Measurements from ENCODE around the gene PKD1L1.
"Not testable (repeated sequence)": the region's sequence is repeated elsewhere in the genome, so short reads cannot be mapped to it uniquely, and the experiment has no call there.

PKD1L1 gene

DNA sequence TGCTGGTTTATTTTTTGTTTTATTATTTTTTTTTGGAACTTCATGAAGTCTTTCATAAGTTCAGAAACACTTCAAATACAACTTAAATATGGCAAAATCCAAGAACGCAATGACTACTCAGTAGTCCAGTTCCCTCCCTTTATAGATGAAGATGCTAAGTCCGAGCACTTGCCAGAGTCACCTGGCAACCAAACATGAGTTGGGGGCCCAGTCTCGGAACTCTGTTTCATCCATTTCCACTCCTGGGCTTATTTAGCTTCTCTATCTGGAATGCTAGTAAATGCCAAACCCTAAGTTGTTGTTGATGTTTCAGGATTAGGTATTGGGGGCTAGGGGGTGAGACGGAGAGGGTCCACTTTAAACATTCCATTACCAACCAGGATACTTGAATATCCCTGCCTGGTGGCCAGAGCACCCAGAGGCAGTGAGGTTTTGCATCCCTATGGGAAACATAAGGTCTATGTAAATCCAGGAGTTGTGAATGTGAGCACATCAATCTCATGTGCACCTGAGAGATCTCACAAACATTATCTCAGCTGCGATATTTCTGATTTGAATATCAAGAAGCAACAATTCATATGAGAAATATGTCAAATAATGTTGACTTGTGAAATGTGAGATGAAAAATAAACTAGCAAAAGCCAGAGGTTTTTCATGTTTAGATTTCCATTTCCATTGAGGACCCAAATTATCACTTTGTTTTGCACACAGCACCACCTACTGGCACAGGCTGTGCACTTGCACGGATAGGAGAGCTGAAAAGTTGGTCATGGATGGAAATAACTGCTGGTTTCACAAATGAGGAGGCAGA lies 129.3 kb downstream of the PKD1L1 start:
- DNase-seq (ENCODE audit: low spot score) = peak; percentile 82

DNA sequence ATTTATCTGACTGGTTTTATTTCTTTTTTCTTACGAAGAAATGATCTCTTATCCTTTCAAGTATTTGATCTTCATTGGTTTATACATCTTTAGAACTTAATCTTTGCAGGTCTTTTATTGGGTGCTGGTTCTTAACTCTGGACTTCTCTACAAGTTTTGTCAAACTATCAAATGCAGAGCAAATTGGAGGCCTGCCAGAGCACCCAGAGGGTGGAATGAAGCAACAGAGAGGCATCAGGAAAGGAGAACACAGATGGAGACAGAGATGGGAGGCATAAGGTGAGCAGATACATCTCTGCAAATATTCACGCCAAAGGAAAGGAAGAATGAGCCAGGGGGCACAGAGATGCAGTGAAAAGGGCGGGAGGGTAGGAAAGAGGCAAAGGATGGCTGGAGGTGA lies 130.3 kb downstream of the PKD1L1 start:
- DNase-seq (ENCODE audit: low spot score) = no peak

- DNase-seq (ENCODE audit: low spot score) = no peak
Observed at GRCh38 chr7:47816647-47817046, 131.6 kb downstream of the PKD1L1 start.

GRCh38 chr7:47815867-47816266 lies 132.4 kb downstream of the PKD1L1 start:
- DNase-seq (ENCODE audit: low spot score) = no peak

GRCh38 chr7:47814905-47815613 lies 133.2 kb downstream of the PKD1L1 start:
- no peak for DNase-seq (ENCODE audit: low spot score)

DNA sequence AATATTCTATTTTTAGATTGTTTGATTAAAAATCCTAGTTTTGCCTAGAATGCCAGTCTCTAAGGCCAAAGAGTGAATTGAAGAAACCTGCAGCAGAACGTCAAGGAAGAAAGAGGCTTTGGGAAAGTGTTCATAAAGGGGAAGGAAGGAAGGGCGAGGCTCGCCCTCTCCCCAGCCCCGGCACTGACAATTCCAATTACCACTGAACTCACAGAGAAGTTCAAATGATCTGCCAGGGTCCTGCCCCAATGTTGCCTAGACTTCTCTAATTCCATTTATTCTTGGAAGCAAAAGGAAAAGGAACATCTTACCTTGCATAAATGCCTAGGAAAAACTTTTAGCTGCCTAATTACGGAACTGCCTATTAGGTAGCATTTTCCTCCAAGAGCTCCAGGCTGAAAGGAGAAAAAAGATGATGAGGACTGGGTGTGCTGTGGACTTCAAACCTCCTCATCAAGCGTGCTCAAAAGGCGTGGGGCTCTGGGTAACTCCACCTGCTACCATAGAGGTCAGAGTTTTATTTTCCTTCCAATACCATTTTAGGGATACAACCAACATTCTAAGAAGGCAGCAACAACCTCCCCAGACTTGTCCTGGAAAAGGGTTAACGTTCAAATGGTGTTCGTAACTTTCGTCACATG lies 134.5 kb downstream of the PKD1L1 start:
- DNase-seq (ENCODE audit: low spot score) = no peak

- DNase-seq (ENCODE audit: low spot score) = no peak
Observed at GRCh38 chr7:47812429-47813136, 135.7 kb downstream of the PKD1L1 start.

GRCh38 chr7:47811632-47812380 lies 136.5 kb downstream of the PKD1L1 start:
- no peak for DNase-seq (ENCODE audit: low spot score)

GRCh38 chr7:47809387-47809786 lies 138.9 kb downstream of the PKD1L1 start:
- no peak for DNase-seq (ENCODE audit: low spot score)

DNA sequence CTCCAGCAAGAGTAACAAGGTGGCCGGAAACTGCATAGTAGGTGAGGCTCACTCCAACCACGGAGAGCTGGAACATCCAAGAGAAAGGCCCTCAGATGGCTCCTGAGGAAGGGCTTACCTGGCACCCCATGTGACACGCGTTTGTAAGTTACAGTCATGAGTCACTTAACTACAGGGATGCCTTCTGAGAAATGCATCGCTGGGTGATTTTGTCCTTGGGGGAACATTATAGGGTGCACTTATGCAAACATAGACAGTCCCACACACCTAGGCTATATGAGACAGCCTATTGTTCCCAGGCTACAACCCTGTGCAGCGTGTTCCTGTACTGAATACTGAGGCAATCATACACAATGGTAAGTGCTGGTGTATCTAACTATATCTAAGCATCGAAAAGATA lies 139.9 kb downstream of the PKD1L1 start:
- DNase-seq (ENCODE audit: low spot score) = no peak

DNA sequence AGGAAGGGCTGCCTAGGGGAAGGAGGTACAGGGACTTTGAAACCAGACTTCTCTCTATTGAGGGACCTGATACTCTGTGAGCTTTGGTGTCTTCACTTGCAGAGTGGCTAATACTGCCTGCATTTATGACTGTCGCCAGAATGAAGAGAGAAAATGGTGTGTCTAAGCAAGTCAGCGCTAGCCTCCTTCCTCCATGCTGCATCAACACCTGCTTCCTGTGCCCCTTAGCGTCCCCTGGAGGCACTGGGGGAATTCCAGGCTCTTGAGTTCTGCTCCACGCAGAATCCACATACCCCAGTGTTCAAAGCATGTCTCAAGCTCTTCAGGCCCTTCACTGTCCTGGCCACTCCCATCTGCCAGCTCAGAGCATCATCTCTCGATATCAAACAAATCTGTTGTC lies 140.5 kb downstream of the PKD1L1 start:
- DNase-seq (ENCODE audit: low spot score) = no peak

DNA sequence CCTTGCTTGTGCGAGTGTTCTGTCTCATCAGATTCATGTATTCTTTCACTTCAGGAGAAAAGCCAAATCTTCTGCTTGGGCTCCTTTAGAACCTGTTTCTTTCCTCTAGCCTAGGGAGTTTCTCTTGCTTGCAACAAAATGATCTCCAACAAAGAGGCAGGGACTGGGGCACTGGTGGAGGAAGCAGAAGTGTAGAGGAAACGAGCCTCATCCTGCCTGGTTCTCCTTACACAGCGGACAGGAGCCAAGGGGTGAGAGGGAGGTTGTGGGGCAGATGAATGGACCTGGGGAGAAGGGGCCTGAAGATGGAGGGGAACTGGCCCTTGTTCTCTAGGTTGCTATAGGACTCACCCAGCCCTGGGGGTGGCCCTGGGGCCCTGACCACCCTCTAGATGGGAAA lies 141.1 kb downstream of the PKD1L1 start:
- DNase-seq (ENCODE audit: low spot score) = no peak

DNA sequence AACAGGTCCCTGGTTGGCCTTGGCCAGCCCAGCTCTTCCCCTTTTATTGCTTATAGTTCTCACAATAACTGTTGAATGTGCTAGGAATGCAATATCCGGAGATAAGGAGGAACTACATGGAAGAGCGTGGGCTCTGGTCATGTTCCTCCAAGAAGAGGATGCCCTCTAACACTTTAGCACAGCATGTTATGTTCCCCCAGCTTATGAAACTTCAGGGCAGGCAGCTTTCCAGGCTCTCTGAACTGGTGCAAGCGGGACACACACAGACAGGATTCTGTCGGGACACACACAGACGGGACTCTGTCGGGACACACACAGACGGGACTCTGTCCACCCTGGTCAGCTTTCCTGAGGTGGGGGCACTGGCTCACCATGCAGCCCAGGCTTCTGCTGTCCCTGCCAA lies 141.6 kb downstream of the PKD1L1 start:
- no peak for DNase-seq (ENCODE audit: low spot score)

GRCh38 chr7:47804767-47805545 lies 143.3 kb downstream of the PKD1L1 start:
- DNase-seq (ENCODE audit: low spot score) = no peak

GRCh38 chr7:47803846-47804245 lies 144.4 kb downstream of the PKD1L1 start:
- no peak for DNase-seq (ENCODE audit: low spot score)

DNA sequence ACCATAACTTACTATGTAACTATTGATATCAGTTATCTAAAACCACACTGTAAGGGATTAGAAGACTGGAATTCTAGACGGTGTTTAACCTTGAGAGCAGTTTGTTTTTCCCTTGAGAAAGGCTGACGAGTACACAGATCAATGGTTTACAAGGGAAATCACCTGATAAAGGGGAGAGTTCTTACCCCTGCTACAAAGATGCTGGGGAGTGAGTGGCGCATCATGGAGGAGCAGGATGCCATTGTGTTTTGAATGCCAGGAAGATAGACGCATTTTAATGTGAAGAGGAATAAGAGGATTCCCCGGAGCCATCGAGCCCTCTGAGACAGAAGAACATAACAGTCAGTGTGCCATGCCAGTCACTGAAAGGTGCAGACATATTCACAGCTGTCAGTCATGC lies 145.2 kb downstream of the PKD1L1 start:
- no peak for DNase-seq (ENCODE audit: low spot score)

- peak; percentile 35 for DNase-seq (ENCODE audit: low spot score)
Observed at GRCh38 chr7:47801423-47801822, 146.8 kb downstream of the PKD1L1 start.

DNA sequence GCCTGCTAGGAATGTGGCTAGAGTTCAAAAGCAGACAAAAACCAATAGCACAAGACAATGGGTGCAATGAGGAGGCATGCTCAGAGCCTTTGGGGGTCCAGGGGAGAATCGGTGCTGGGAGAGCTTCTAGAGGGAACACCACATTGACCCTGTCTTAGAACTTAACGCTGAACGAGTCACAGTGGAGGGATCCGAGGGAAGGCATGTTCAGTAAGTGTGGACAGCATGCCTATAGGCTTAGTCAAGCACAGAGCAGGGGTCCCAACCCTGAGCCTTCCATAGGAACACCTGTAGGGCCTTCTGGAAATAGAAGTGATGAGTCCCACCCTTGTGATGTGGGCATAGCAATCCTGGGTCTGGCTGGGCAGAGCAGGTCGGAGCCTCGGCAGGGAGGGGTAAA lies 148.7 kb downstream of the PKD1L1 start:
- DNase-seq (ENCODE audit: low spot score) = no peak

GRCh38 chr7:47796347-47796746 lies 151.9 kb downstream of the PKD1L1 start:
- DNase-seq (ENCODE audit: low spot score) = no peak

GRCh38 chr7:47795631-47796030 lies 152.6 kb downstream of the PKD1L1 start:
- DNase-seq (ENCODE audit: low spot score) = no peak

DNA sequence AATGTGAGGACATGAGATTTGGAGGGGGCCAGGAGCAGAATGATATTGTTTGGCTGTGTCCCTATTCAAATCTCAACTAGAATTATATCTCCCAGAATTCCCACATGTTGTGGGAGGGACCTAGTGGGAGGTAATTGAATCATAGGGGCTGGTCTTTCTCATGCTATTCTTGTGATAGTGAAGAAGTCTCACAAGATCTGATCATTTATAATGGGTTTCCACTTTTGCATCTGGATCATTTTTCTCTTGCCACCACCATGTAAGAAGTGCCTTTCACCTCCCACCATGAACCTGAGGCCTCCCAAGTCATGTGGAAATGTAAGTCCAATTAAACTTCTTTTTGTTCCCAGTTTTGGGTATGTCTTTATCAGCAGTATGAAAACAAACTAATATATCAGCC lies 153.1 kb downstream of the PKD1L1 start:
- DNase-seq (ENCODE audit: low spot score) = not testable (repeated sequence)

Measured in cerebellar cortex (tissue), 1 donor.